GM12878 (cell line): ENCODE results near the gene TECPR1. TPM values are rescaled to one million over a fixed set of nuclear protein-coding genes. Genes with fewer than 3 reads are reported as not detected.

ENCODE experiments used
- ATAC-seq: fragments of 200-7000 bp; cut with Tn5 transposase; 3 replicates; pipeline ENCODE4 v1.9.1; 2020; ENCODE audit warnings: mild to moderate bottlenecking, moderate library complexity
- BruUV-seq: library from RNA; stranded (reverse); fragments of 400-500 nt; replicated peaks from 2 replicates; lab custom pipeline; 2021; lab: Mats Ljungman, UMichigan
- CTCF ChIA-PET: fragments of 300-600 bp; sonication (Branson Sonifier 250); formaldehyde crosslinking; extraction: SDS; loops from one replicate; lab custom pipeline; 2021; ENCODE audit warnings: inconsistent platforms; lab: Yijun Ruan, JAX
- POLR2A ChIA-PET: fragments of 350-600 bp; formaldehyde crosslinking; extraction: SDS; loops from one replicate; lab custom pipeline; 2021; ENCODE audit warnings: inconsistent platforms; lab: Charles Lee
- RAD21 ChIA-PET: fragments of 300-600 bp; sonication (Branson Sonifier 250); formaldehyde crosslinking; loops from one replicate; lab custom pipeline; 2023; ENCODE audit warnings: antibody characterized with exemption; ENCODE audit not compliant: unreplicated experiment; lab: Charles Lee
- SMC1A ChIA-PET: fragments of 300-600 bp; sonication (Branson Sonifier 250); formaldehyde crosslinking; loops from one replicate; lab custom pipeline; 2023; ENCODE audit not compliant: unreplicated experiment, uncharacterized antibody; lab: Charles Lee
- DNase-seq: peaks from one replicate; pipeline ENCODE4 v3.0.0-alpha.2; 2011; ENCODE audit warnings: low read depth, low spot score
- FAIRE-seq: peaks from 3 replicates; lab custom pipeline; 2011; peaks lifted over from hg19 to GRCh38; lab: Jason Lieb, UNC
- H2AFZ ChIP-seq: 2 replicates; pipeline ENCODE4 v1.6.0; 2011; ENCODE audit warnings: low read depth, low read length, control low read depth; ENCODE audit not compliant: control insufficient read depth
- H3K27ac ChIP-seq: 2 replicates; pipeline ENCODE4 v1.5.1; 2011; ENCODE audit warnings: control low read depth; ENCODE audit not compliant: control insufficient read depth, insufficient read depth
- H3K27me3 ChIP-seq, 2 experiments: replicated peaks in 1 of 2; 2 replicates each; pipeline versions ENCODE4 v1.6.0 to v1.6.1; 2011; ENCODE audit warnings: low read length in 1 of 2; ENCODE audit not compliant: control insufficient read depth in 2 of 2, insufficient read depth in 2 of 2
- H3K36me3 ChIP-seq, 2 experiments: 2 replicates each; pipeline ENCODE4 v1.5.1; 2011; ENCODE audit warnings: low read length in 1 of 2; ENCODE audit not compliant: control insufficient read depth in 2 of 2, insufficient read depth in 2 of 2
- H3K4me1 ChIP-seq: 2 replicates; pipeline ENCODE4 v1.6.1; 2011; ENCODE audit warnings: mild to moderate bottlenecking, low read length, moderate library complexity, mixed read lengths; ENCODE audit not compliant: control insufficient read depth, insufficient read depth
- H3K4me2 ChIP-seq: 2 replicates; pipeline ENCODE4 v1.6.0; 2011; ENCODE audit warnings: control low read depth; ENCODE audit not compliant: control insufficient read depth, insufficient read depth
- H3K4me3 ChIP-seq: fragments of 200-600 bp; sonication (generic); 2 replicates; pipeline ENCODE4 v1.5.1; 2016
- H3K79me2 ChIP-seq: 2 replicates; pipeline ENCODE4 v1.6.0; 2011; ENCODE audit warnings: low read length; ENCODE audit not compliant: control insufficient read depth, insufficient read depth
- H3K9ac ChIP-seq: 2 replicates; pipeline ENCODE4 v1.8.0; 2011; ENCODE audit warnings: low read length, control low read depth, mixed read lengths; ENCODE audit not compliant: control insufficient read depth, insufficient read depth
- H3K9me3 ChIP-seq: replicated peaks from 3 replicates; pipeline ENCODE4 v1.5.1; 2011; ENCODE audit warnings: mild to moderate bottlenecking, low read length; ENCODE audit not compliant: control insufficient read depth, insufficient read depth
- H4K20me1 ChIP-seq: 2 replicates; pipeline ENCODE4 v1.6.0; 2011; ENCODE audit not compliant: control insufficient read depth, insufficient read depth
- ASH2L ChIP-seq: fragments of 300-600, 200-600 bp; sonication (generic); IDR thresholded peaks from 2 replicates; pipeline ENCODE4 v1.6.1; 2017; ENCODE audit warnings: low read depth, mild to moderate bottlenecking, borderline replicate concordance
- BCL11A ChIP-seq: IDR thresholded peaks from 2 replicates; pipeline ENCODE4 v1.6.1; 2011; ENCODE audit warnings: low read depth, low read length
- CHD4 ChIP-seq: fragments of 200-600 bp; sonication (generic); IDR thresholded peaks from 2 replicates; pipeline ENCODE4 v1.6.1; 2016; ENCODE audit warnings: mild to moderate bottlenecking
- EED ChIP-seq: sonication (generic); IDR thresholded peaks from 2 replicates; pipeline ENCODE4 v1.6.1; 2016; ENCODE audit warnings: antibody characterized with exemption, low read depth
- GABPA ChIP-seq: IDR thresholded peaks from 2 replicates; pipeline ENCODE4 v1.6.1; 2014; ENCODE audit warnings: antibody characterized with exemption, low read depth, mild to moderate bottlenecking, inconsistent platforms
- HCFC1 ChIP-seq: fragments of 150-350 bp; IDR thresholded peaks from 2 replicates; pipeline ENCODE4 v1.6.1; 2014; ENCODE audit warnings: low read length
- HDAC6 ChIP-seq: fragments of 200-600 bp; sonication (generic); IDR thresholded peaks from one replicate; pipeline ENCODE4 v1.8.0; 2017; ENCODE audit warnings: antibody characterized with exemption; ENCODE audit not compliant: unreplicated experiment
- MEF2B ChIP-seq: fragments of 450-650 bp; IDR thresholded peaks from 2 replicates; pipeline ENCODE4 v1.6.1; 2018; ENCODE audit warnings: mild to moderate bottlenecking, moderate library complexity; ENCODE audit not compliant: partially characterized antibody, poor library complexity, severe bottlenecking
- NR2C1 ChIP-seq: fragments of 450-650 bp; IDR thresholded peaks from 2 replicates; pipeline ENCODE4 v1.6.1; 2017; ENCODE audit warnings: antibody characterized with exemption, mild to moderate bottlenecking, moderate library complexity
- POLR2AphosphoS2 ChIP-seq: IDR thresholded peaks from 2 replicates; pipeline ENCODE4 v1.6.1; 2011; ENCODE audit warnings: low read depth, mild to moderate bottlenecking, low read length, improper control_type of control experiment, moderate library complexity
- TCF12 ChIP-seq: IDR thresholded peaks from 2 replicates; pipeline ENCODE4 v1.6.1; 2011; ENCODE audit warnings: low read depth, mild to moderate bottlenecking, low read length
- ZNF384 ChIP-seq: IDR thresholded peaks from 2 replicates; pipeline ENCODE4 v1.6.1; 2012; ENCODE audit warnings: low read depth, mild to moderate bottlenecking, low read length, improper control_type of control experiment, borderline replicate concordance
- ZSCAN29 ChIP-seq: fragments of 450-650 bp; IDR thresholded peaks from 2 replicates; pipeline ENCODE4 v1.6.1; 2017; ENCODE audit warnings: mild to moderate bottlenecking, moderate library complexity
- WGBS: methylation state at CpG from one replicate; pipeline ENCODE4 v1.1.6; 2016; ENCODE audit warnings: low lambda C conversion rate; ENCODE audit not compliant: insufficient replicate concordance, insufficient coverage; ENCODE audit errors: missing lambda C conversion rate; 5-methylcytosine and 5-hydroxymethylcytosine counted together
- in situ Hi-C: fragments of 300-500 bp; cut with MboI; formaldehyde crosslinking; loops from 9 replicates; pipeline ENCODE4 v1.14.3; 2018; ENCODE audit warnings: mixed read lengths
- intact Hi-C: fragments of 100-400 bp; cut with micrococcal nuclease; formaldehyde crosslinking; loops from one replicate; pipeline ENCODE4 v1.14.2; 2022; ENCODE audit not compliant: unreplicated experiment
- polyA plus RNA-seq, 11 experiments: library from polyadenylated mRNA; depleted of rRNA in 4 of 11; unstranded in 6 of 11; stranded (reverse) in 5 of 11; fragments of >200 nt; fragmentation: Nextera tagmentation in 4 of 11; fragmentation: Illumina TruSeq in 1 of 11; extraction: Ambion mirVana in 4 of 11; extraction: Trizol in 1 of 11; gene quantifications; 1 replicate in 1 of 11; 2 replicates in 10 of 11; pipeline versions ENCODE4 v1.2.1 to v1.2.3, GENCODE V29; 2011 to 2016; ENCODE audit warnings: inconsistent platforms in 2 of 11, missing spikeins in 2 of 11, low read depth in 1 of 11
- total RNA-seq, 4 experiments: library from RNA; depleted of rRNA in 3 of 4; stranded (reverse); fragments of >200 nt in 3 of 4; fragmentation: Illumina TruSeq in 1 of 4; extraction: Trizol in 1 of 4; gene quantifications; 2 replicates each; pipeline versions ENCODE4 v1.2.1 to v1.2.3, GENCODE V29; 2013 to 2021
- TF ChIP-seq, protein P1 (sequence below): fragments of 450-650 bp; IDR thresholded peaks from 2 replicates; pipeline ENCODE4 v1.6.1; 2017; ENCODE audit warnings: mild to moderate bottlenecking
- TF ChIP-seq, protein P2 (sequence below): IDR thresholded peaks from 2 replicates; pipeline ENCODE4 v1.6.1; 2012; ENCODE audit warnings: low read length, inconsistent platforms
- TF ChIP-seq, protein P3 (sequence below): fragments of 450-650 bp; IDR thresholded peaks from 2 replicates; pipeline ENCODE4 v1.6.1; 2017; ENCODE audit warnings: mild to moderate bottlenecking, low read depth, inconsistent platforms; ENCODE audit not compliant: poor library complexity, severe bottlenecking
- TF ChIP-seq, protein P4 (sequence below), 3 experiments: IDR thresholded peaks in 2 of 3; conservative IDR thresholded peaks in 1 of 3; 2 replicates each; pipeline ENCODE4 v1.5.1; 2011; ENCODE audit warnings: low read depth in 3 of 3, low read length in 3 of 3, mild to moderate bottlenecking in 3 of 3, control low read depth in 2 of 3, moderate library complexity in 2 of 3, inconsistent platforms in 1 of 3, mixed read lengths in 1 of 3; ENCODE audit not compliant: control insufficient read depth in 2 of 3, insufficient read depth in 1 of 3; ENCODE audit errors: extremely low read depth in 1 of 3

TECPR1 gene
- total and polyA plus RNA-seq, 10 of the 15 experiments (the other 5 are each of a cell fraction or from before 2014, with no cell fraction given) = 0.26 to 16.8 (median 4.2) TPM

DNA sequence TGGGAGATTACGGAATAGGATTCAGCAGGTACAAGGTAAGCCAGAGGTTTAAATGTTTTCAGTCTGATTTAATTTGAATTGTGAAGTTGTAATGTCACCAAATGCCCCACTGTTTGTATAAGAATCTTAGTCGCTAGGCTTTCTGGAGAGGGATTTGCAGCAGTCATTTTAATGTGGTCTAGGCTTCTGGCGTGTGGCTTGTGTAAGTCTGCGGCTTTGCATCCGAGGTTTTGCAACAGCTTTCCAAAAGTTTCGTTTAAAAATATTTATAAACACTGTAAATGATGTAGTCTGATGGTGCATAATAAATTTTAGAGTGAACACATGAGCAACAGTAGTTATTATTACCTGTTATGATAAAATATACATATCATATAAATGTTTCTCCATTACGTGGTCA is 66.9 kb downstream of the TECPR1 start (continued):
- TF ChIP-seq, protein P1, sequence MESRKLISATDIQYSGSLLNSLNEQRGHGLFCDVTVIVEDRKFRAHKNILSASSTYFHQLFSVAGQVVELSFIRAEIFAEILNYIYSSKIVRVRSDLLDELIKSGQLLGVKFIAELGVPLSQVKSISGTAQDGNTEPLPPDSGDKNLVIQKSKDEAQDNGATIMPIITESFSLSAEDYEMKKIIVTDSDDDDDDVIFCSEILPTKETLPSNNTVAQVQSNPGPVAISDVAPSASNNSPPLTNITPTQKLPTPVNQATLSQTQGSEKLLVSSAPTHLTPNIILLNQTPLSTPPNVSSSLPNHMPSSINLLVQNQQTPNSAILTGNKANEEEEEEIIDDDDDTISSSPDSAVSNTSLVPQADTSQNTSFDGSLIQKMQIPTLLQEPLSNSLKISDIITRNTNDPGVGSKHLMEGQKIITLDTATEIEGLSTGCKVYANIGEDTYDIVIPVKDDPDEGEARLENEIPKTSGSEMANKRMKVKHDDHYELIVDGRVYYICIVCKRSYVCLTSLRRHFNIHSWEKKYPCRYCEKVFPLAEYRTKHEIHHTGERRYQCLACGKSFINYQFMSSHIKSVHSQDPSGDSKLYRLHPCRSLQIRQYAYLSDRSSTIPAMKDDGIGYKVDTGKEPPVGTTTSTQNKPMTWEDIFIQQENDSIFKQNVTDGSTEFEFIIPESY = no peak
- no peak for TF ChIP-seq HCFC1
- no peak for TF ChIP-seq HDAC6
- TF ChIP-seq TCF12 = no peak
- TF ChIP-seq ASH2L = no peak
- no peak for TF ChIP-seq ZSCAN29
- TF ChIP-seq ZNF384 = no peak
- no peak for TF ChIP-seq BCL11A

DNA sequence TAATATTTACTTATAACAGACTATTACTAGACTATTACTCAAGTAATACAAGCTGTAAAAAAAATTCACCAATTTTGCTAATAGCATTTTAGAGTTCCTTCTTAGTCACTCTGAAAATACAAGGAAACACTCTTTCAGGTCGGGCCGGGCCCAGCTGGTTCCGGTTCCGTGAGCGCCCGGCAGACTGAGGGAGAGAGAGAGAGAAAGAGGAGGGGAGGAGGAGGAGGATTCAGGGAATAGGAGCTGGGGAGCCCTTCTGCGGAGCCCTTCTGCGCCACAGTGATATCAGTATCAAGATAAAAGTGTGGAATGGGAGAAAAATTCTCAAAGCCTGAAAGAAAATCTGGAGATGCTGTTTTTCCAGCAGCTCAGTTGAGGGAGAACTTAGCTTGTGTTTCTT is 71.3 kb downstream of the TECPR1 start:
- BruUV-seq = no TSS peak
- RAD21 ChIA-PET = no interaction called here
- H3K27me3 ChIP-seq = no peaks in the 10 kb centered on the region
- no peaks in the 10 kb centered on the region for H3K79me2 ChIP-seq
- H3K4me3 ChIP-seq = no peak overlapping the region
- DNase-seq (no peak), ATAC-seq (no peak), FAIRE-seq (no peak)
- H3K36me3 ChIP-seq = no peaks in the 10 kb centered on the region; a peak in 1 of 4 replicates
- H3K9me3 ChIP-seq = no peaks in the 10 kb centered on the region; the same call in 2 of the 3 replicates
- CTCF ChIA-PET = interaction anchor here (0.9 to 1.1 kb wide), 2 partner anchors 12 to 220 kb away, joined by 4 to 6 read pairs; partner anchors contain the start of gene BAIAP2L1
- no peak overlapping the region for H2AFZ ChIP-seq
- H3K4me1 ChIP-seq = no peaks in the 10 kb centered on the region
- no peak overlapping the region for H3K27ac ChIP-seq
- in situ Hi-C loops = no loop called here
- no peaks in the 10 kb centered on the region for H4K20me1 ChIP-seq
- POLR2A ChIA-PET = interaction anchor here (1.2 kb wide), 1 partner anchor 12 kb away, joined by 3 read pairs; no protein-coding TSS in a partner anchor
- WGBS = 95% methylated on average over 8 of the region's 8 CpGs
- H3K4me2 ChIP-seq = no peak overlapping the region
- no peak overlapping the region for H3K9ac ChIP-seq
- intact Hi-C loops = no loop called here
- SMC1A ChIA-PET = interaction anchor here (1.4 kb wide), 1 partner anchor 158 kb away, joined by 4 read pairs; no protein-coding TSS in a partner anchor
- TF ChIP-seq NR2C1 (no peak), ZSCAN29 (no peak), MEF2B (no peak), CHD4 (no peak), GABPA (no peak), EED (no peak), POLR2AphosphoS2 (no peak)
- TF ChIP-seq, protein P2, sequence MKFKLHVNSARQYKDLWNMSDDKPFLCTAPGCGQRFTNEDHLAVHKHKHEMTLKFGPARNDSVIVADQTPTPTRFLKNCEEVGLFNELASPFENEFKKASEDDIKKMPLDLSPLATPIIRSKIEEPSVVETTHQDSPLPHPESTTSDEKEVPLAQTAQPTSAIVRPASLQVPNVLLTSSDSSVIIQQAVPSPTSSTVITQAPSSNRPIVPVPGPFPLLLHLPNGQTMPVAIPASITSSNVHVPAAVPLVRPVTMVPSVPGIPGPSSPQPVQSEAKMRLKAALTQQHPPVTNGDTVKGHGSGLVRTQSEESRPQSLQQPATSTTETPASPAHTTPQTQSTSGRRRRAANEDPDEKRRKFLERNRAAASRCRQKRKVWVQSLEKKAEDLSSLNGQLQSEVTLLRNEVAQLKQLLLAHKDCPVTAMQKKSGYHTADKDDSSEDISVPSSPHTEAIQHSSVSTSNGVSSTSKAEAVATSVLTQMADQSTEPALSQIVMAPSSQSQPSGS = no peak
- TF ChIP-seq, protein P3, sequence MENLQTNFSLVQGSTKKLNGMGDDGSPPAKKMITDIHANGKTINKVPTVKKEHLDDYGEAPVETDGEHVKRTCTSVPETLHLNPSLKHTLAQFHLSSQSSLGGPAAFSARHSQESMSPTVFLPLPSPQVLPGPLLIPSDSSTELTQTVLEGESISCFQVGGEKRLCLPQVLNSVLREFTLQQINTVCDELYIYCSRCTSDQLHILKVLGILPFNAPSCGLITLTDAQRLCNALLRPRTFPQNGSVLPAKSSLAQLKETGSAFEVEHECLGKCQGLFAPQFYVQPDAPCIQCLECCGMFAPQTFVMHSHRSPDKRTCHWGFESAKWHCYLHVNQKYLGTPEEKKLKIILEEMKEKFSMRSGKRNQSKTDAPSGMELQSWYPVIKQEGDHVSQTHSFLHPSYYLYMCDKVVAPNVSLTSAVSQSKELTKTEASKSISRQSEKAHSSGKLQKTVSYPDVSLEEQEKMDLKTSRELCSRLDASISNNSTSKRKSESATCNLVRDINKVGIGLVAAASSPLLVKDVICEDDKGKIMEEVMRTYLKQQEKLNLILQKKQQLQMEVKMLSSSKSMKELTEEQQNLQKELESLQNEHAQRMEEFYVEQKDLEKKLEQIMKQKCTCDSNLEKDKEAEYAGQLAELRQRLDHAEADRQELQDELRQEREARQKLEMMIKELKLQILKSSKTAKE = no peak
- TF ChIP-seq, protein P4, sequence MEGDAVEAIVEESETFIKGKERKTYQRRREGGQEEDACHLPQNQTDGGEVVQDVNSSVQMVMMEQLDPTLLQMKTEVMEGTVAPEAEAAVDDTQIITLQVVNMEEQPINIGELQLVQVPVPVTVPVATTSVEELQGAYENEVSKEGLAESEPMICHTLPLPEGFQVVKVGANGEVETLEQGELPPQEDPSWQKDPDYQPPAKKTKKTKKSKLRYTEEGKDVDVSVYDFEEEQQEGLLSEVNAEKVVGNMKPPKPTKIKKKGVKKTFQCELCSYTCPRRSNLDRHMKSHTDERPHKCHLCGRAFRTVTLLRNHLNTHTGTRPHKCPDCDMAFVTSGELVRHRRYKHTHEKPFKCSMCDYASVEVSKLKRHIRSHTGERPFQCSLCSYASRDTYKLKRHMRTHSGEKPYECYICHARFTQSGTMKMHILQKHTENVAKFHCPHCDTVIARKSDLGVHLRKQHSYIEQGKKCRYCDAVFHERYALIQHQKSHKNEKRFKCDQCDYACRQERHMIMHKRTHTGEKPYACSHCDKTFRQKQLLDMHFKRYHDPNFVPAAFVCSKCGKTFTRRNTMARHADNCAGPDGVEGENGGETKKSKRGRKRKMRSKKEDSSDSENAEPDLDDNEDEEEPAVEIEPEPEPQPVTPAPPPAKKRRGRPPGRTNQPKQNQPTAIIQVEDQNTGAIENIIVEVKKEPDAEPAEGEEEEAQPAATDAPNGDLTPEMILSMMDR (IDR thresholded peaks at IDR 0.05 in 2 of 3, conservative IDR thresholded peaks at IDR 0.05 in 1 of 3; ENCODE audit: control insufficient read depth in 2 of 3, extremely low read depth in 1 of 3, insufficient read depth in 1 of 3, low read depth in 3 of 3, low read length in 3 of 3) = no peak
